Measurements from ENCODE around the gene FNDC3B.

The FNDC3B gene

DNA sequence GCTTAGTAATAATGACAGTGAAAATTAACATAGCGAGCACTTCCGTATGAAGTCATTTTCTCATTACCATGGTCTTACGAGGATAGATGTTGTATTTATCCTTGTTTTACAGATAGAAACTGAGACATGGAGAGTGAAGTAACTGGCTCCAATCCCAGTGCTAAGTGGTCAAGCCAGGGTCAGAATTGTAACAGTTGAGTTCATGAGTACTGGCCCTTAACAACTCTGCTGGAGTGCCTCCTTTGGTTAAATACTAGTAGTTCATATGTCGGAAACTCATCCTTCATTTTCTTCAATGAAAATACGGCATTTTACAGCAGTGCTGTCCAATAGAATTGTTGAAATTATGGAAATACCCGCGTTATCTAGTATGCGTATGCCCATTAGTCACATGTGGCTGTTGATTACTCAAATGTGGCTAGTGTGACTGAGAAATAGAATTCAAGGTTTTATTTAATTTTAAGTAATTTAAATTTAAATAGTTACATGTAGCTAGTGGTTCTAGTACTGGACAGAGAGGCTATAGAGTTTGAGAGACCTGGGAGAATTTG lies 32.5 kb downstream of the FNDC3B start:
- in situ Hi-C loops (cut with MboI; ENCODE audit: low sequenced_read_pairs) = no loop called here

DNA sequence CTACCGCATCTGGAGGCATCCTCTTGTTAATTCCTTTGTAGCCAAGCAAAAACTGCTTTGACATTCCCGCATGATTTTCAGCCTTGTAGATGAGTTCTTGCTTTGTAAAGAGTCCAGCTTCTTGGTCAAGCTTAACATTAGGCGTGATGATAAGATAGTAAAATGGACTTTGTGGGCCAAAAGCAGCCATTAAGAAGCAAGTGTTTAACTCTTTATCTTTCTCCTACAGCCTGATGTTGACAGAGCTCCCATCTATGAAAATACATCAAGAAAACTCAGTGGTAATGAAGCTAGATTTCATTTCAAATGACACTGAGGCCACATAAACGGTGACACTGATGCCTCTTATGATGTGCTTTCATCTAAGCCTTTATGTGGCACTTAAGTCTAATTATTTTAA lies 33.2 kb downstream of the FNDC3B start:
- in situ Hi-C loops (cut with MboI; ENCODE audit: low sequenced_read_pairs) = no loop called here

DNA sequence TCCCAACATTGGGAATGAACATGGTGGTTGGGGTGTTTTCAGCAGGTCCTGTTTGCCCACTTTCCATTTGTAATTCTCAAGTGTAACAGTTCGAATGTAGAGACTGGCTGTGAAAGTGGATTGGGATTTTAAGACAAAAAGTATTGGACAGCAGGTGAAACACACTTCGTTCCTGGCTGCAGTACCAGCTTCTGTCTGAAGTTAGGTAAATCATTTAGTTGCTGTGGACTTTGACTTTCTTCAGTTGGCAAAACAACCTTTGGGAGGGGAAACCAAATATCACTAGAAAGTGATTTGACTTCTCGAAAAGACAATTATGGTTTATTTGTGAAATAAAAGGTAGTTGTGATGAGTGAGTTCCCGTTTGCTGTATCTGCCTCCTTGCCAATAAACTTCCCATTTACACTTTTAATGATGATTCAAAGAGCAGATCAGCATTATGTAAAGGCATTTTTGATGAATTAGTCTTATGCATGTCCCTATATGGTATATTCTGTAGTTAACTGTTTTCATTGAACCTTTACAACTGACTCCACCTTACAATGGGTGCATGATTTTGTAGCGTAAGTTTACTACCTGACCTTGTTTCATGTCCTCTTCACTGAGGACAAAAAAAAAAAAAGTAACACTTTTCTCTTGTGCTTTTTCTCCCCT lies 34.0 kb downstream of the FNDC3B start:
- in situ Hi-C loops (cut with MboI; ENCODE audit: low sequenced_read_pairs) = no loop called here

GRCh38 chr3:172074032-172074431 lies 34.7 kb downstream of the FNDC3B start:
- in situ Hi-C loops (cut with MboI; ENCODE audit: low sequenced_read_pairs) = no loop called here

DNA sequence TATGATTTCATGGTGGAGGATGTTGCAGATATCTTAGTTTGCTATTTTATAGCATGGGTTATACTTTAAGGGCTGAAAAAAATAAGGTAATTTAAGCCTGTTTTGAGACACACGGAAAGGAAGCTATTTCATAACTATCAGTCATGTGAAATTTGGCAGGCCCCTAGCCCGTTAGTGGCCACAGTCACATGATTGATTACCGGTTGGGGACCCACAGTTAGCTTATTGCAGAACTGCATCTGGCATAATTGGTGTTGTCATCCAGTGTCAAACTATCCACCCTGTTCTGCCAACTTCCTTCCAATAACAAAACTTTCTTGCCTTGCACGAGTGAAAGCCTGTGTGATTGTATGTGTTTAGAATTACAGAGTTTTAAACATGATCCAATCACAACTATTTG lies 35.2 kb downstream of the FNDC3B start:
- in situ Hi-C loops (cut with MboI; ENCODE audit: low sequenced_read_pairs) = no loop called here

GRCh38 chr3:172076212-172076611 lies 36.8 kb downstream of the FNDC3B start:
- in situ Hi-C loops (cut with MboI; ENCODE audit: low sequenced_read_pairs) = no loop called here

DNA sequence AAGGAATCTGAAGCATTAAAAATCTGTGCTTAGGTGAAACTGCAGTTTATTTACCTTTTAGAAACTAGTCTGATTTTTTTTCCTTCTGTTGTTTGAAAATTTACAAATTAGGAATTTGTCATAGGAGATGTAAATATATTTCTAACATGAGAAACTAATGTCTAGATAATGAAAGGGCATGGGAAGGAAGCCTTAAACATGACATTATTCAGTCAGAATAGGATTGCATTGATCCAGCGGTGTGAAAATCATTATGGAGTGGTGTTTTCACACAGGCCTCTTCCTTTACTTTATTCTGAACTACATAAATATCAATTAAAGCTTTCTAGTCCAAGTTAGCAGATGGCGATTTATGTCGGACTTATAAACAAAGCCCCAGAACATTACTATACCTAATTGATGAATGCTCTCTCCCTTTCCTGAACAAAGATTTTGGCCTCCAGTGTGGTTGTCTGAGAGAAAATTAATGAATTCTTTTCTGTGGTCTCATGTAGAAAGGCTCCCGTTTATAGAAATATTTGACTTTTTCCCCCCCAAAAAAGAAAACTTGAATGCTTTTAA lies 37.9 kb downstream of the FNDC3B start:
- in situ Hi-C loops (cut with MboI; ENCODE audit: low sequenced_read_pairs) = no loop called here

- in situ Hi-C loops (cut with MboI; ENCODE audit: low sequenced_read_pairs) = no loop called here
Observed at GRCh38 chr3:172078244-172078643, 38.9 kb downstream of the FNDC3B start.

- in situ Hi-C loops (cut with MboI; ENCODE audit: low sequenced_read_pairs) = no loop called here
Observed at GRCh38 chr3:172078721-172079120, 39.3 kb downstream of the FNDC3B start.

DNA sequence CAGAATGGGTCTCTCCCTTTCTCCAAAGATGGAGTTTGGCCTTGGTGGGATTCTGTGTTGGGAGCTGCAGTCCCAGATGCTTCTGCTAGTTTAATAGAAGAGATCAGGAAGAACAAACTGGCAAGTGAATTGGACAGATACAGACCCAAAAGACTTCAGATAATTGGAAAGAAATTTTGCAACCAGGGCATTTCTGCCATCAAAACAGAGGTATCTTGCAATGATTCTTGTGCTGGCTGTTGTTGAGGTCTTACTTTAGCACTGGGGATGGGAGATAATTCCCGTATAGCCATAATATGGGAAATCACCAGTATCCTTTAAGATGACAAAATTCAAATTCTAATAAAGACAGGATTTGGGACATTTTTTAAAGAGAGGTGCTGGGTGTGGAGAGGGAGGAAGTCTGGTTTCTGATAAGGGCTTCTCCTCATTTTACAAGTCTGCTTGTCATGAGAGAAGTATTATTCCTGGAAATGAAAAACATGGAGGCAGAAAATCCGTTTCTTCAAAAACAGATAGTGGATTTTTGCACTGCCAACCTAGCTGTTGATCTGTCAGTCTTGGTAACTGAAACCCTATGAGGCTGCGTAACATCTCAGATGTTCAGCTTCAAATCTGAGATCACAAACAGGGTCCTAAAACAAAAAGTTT lies 40.1 kb downstream of the FNDC3B start:
- in situ Hi-C loops (cut with MboI; ENCODE audit: low sequenced_read_pairs) = no loop called here

DNA sequence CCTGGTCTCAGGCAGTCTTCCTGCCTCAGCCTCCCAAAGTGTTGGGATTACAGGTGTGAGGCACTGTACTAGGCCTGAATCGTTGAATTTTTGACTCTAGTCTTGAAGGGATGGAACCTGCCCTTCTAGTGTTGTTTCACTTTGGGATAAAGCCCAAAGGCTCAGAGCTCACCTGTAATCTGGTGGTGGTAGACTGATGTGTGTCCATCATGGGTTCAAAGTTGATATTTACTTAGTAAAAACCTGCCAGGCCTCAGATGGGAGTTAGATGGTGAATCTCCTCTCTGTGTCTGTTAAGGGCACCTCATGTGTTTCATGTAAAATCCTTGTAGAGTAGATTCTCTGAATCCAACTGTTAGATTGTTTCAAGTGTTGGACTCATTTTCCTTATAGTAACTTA lies 41.1 kb downstream of the FNDC3B start:
- in situ Hi-C loops (cut with MboI; ENCODE audit: low sequenced_read_pairs) = no loop called here

DNA sequence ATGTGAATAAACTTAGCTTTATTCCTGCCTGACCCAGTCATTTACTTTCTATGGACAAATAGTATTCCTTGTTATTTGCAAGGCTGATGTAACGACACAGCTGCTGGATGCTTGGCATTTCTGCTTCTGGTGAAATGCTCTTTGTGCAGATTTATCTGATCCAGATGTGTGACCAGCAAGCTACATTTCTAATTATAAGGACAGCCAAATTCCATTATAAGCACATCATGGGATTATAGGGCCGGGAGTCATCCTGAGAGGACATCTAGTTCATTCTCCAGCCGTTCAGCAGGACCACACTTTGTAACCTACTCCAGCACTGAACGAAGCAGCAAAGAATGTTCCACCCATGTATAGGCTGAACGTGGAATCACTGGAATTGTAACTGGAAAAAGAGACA lies 42.9 kb downstream of the FNDC3B start:
- in situ Hi-C loops (cut with MboI; ENCODE audit: low sequenced_read_pairs) = no loop called here

DNA sequence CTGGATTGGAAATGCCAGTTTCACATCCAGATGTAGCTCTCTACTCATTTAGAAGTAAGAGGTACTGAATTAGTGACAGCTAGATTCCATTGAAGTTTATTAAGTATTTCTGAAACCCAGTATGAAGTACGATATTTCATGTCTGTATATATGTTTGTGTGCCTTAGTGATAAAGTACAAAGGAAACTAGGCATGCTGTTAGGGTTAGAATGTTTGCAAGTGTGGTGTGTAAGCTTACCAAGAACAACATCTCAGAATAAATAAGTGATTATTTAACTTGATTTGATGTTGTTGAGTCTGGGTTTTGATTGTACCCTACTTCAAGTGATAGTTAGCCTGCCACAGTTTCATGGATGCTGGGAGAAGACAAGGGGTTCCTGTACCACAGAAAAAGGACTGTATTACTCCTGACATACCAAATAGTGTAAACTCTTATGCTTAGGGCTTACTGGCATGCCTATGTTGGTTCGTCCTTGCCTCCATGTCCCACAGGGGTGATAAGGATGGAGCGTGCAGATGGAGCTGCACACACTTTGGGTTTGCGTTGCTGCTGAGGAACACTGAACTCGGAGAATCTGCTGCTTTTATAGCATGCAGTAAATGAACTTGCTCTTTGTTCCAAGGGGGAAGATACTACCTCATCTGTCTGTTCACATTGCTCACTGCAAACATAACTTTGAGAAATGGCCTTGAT lies 43.6 kb downstream of the FNDC3B start:
- in situ Hi-C loops (cut with MboI; ENCODE audit: low sequenced_read_pairs) = no loop called here

DNA sequence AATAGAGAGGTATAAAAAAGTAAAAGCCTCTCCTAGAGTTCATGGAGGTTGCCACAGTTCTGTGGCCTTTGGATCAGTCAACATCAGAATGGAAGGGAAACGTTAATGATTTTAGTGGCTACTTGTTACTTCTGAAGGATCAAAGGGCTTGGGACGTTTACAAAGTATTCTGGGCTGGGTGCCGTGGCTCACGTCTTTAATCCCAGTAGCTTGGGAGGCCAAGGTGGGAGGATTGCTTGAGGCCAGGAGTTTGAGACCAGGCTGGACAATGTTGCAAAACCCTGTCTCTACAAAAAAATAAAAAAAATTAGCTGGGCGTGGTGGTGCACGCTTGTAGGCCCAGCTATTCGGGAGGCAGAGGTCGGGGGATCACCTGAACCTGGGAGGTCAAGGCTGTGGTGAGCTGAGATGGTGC lies 44.6 kb downstream of the FNDC3B start:
- in situ Hi-C loops (cut with MboI; ENCODE audit: low sequenced_read_pairs) = no loop called here

DNA sequence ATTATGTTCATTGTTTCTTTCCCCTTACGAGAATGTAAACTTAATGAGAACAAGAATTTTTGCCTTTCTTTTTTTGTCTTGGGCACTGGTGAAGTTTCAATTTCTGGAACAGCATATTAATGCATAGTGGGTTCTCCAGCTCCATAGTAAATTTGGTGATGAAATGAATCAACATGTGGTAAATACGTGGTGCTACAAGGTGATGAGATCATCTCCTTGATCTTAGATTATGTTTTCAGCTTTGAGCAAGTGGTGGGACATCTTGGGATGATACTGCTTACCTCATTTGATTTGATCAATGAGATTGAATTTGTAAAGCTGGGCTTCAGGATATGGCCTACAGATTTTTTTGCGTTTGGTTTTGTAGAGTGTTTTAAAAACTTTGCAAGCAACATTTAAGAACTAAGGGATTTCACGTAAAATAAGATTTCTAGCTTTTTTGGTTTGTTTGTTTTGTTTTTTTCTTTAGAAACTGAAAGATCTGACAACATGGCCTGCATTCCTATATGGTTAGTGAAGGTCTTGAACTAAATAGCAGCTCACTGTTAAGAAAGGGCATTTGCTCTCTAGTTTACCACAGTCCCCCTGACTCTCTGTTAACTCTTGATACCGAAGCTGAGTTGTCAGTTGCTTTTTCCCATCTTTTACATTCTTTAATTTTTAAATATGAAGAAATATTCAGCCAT lies 45.6 kb downstream of the FNDC3B start:
- in situ Hi-C loops (cut with MboI; ENCODE audit: low sequenced_read_pairs) = no loop called here

DNA sequence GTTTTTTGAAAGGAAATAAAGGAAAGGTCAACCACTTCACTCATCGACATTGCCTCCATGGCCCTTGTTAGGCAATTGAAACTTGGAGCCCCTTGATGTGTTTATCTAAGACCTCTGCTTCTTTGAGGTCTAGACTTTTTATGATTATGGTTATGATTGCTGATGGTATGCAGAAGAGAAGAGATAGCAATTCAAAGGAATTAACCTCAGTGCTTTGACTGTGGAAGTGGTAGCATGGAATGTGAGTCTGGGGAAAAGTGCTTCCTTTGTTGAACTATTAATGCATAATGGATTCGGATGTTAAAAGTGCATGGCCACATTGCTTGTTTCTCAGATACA lies 46.1 kb downstream of the FNDC3B start:
- in situ Hi-C loops (cut with MboI; ENCODE audit: low sequenced_read_pairs) = no loop called here

- in situ Hi-C loops (cut with MboI; ENCODE audit: low sequenced_read_pairs) = no loop called here
Observed at GRCh38 chr3:172086071-172086470, 46.7 kb downstream of the FNDC3B start.

- in situ Hi-C loops (cut with MboI; ENCODE audit: low sequenced_read_pairs) = no loop called here
Observed at GRCh38 chr3:172087198-172087597, 47.8 kb downstream of the FNDC3B start.

DNA sequence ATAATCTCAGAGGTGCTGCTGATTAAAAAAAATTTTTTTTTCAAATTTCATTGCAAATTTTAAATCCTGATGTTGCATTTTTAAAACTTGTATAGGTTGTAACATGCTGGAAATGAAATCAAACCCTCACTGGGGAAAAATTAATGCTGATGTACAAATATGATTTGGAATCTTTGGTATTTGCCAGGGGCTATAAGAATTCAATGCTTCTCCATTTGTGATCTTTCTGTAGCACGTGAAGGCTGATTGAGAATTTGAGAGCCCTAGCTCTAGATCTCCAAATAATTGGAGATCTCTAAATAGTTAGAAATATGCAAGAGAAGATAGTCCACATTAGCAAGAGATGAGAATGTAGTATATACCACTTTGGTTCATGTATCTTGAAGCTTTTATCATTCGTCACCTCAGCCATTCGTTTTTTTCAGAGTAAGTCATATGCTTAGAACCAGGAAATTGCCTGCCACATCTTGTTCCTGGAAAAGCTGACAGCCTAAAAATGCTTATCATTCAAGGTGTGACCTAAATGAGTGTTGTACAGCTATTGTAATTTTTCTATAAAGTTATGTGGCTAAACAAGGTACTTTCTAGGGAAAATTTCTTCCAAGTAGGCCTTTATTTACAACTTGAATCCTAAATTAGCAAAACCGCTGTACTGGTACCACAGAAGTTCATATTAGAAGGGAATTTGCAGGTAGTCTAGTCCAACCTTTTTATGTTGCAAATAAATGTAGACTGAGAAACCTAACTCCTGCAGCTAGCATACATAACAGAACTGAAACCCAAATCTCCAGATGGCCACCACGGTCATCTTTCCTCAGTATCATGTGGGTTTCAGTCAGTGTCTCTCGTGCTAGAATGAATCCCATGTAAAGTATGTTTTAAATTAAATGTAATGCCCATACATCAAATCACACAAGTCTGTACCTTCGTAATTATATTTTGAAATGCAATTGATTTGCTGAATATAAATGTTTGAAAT lies 48.5 kb downstream of the FNDC3B start:
- in situ Hi-C loops (cut with MboI; ENCODE audit: low sequenced_read_pairs) = no loop called here

DNA sequence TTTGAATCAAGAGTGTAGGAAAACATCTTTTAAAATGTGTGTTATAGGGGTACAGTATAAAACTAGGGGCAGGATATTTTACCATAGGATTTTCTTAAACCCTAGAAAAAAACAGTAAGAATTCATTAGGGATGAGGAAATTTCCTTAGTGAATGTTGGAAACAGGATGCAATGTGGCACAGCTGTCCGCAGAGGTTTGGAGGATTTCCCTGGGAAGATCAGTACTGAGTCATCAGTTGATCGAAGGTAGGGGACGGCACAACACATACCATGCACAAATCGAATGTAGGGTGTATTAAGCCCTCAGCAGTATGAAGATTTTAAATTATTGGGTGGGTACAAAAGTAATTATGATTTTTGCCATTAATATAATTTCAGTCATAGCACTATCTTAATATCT lies 49.9 kb downstream of the FNDC3B start:
- in situ Hi-C loops (cut with MboI; ENCODE audit: low sequenced_read_pairs) = no loop called here

Measured in HL-60/S4 treated with phorbol 12-myristate 13-acetate at 8.2 ng/mL for 4 days and 3 days (cell line).